ENCODE data around the gene RHBDD2. TPM values are rescaled to one million over a fixed set of nuclear protein-coding genes. Genes with fewer than 3 reads are reported as not detected.

RHBDD2 gene
- total and polyA plus RNA-seq, 9 of the 15 experiments (the other 6 are each of a cell fraction or from before 2014, with no cell fraction given) = 3.3 to 36.7 (median 17.9) TPM

- TF ChIP-seq CEBPG (CRISPR knock-in tag; IDR thresholded peaks at IDR 0.05) (no peak), CEBPG (tag; conservative IDR thresholded peaks at IDR 0.05 in 1 of 2, IDR thresholded peaks at IDR 0.05 in 1 of 2) (peak in 1 of 2 experiments; percentile 72; a peak in 2 of 4 replicates), ZNF212 (CRISPR knock-in tag; IDR thresholded peaks at IDR 0.05) (peak; percentile 19; the same call in 1 of the 2 replicates), SMAD2 (IDR thresholded peaks at IDR 0.05; ENCODE audit: low read depth, low read length) (no peak), ELF2 (CRISPR knock-in tag; IDR thresholded peaks at IDR 0.05) (peak; percentile 76), SREBF1 (IDR thresholded peaks at IDR 0.05; ENCODE audit: borderline replicate concordance, low read depth, low read length) (no peak), TFAM (CRISPR knock-in tag; conservative IDR thresholded peaks at IDR 0.05) (no peak), RHOXF2B (CRISPR knock-in tag; conservative IDR thresholded peaks at IDR 0.05) (peak; percentile 73; the same call in 1 of the 2 replicates), TEAD2 (tag; IDR thresholded peaks at IDR 0.05) (peak; percentile 92), E4F1 (CRISPR knock-in tag; IDR thresholded peaks at IDR 0.05; ENCODE audit: borderline replicate concordance) (0 out of 2 replicates have a peak, but pooled peaks have one; percentile 55), CAMTA2 (CRISPR knock-in tag; conservative IDR thresholded peaks at IDR 0.05) (no peak), KDM2B (CRISPR knock-in tag; IDR thresholded peaks at IDR 0.05) (no peak), HLTF (IDR thresholded peaks at IDR 0.05) (no peak), CREM (IDR thresholded peaks at IDR 0.05; ENCODE audit: low read depth) (no peak), ZNF668 (CRISPR knock-in tag; IDR thresholded peaks at IDR 0.05) (peak; percentile 95), ZNF586 (CRISPR knock-in tag; conservative IDR thresholded peaks at IDR 0.05) (no peak), ZBTB8A (IDR thresholded peaks at IDR 0.05; ENCODE audit: partially characterized antibody) (no peak), ZEB2 (IDR thresholded peaks at IDR 0.05) (no peak), KAT7 (CRISPR knock-in tag; IDR thresholded peaks at IDR 0.05; ENCODE audit: borderline replicate concordance) (no peak), GMEB1 (CRISPR knock-in tag; IDR thresholded peaks at IDR 0.05) (peak; percentile 61), NR2C2 (CRISPR knock-in tag; IDR thresholded peaks at IDR 0.05) (no peak), NR2C2 (tag; IDR thresholded peaks at IDR 0.05) (no peak), LCOR (CRISPR knock-in tag; IDR thresholded peaks at IDR 0.05) (no peak), ZNF449 (CRISPR knock-in tag; IDR thresholded peaks at IDR 0.05) (peak; percentile 76; the same call in 1 of the 2 replicates)
- TF ChIP-seq, protein P1, sequence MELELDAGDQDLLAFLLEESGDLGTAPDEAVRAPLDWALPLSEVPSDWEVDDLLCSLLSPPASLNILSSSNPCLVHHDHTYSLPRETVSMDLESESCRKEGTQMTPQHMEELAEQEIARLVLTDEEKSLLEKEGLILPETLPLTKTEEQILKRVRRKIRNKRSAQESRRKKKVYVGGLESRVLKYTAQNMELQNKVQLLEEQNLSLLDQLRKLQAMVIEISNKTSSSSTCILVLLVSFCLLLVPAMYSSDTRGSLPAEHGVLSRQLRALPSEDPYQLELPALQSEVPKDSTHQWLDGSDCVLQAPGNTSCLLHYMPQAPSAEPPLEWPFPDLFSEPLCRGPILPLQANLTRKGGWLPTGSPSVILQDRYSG (tag; conservative IDR thresholded peaks at IDR 0.05; ENCODE audit: low read depth) = peak; percentile 98
These were observed 35.2 kb upstream of the RHBDD2 start (continued) for GRCh38 chr7:75843613-75844116.

Measured in K562 (cell line).